ENCODE data around the gene SSNA1. TPM values are rescaled to one million over a fixed set of nuclear protein-coding genes. Genes with fewer than 3 reads are reported as not detected.

SSNA1 gene
- total RNA-seq, 1 donor from 2014 or later: 40.9 TPM

GRCh38 chr9:137166380-137167229, 21.9 kb upstream of the SSNA1 start:
- peaks cover 82% of the 10 kb centered on the region for H3K27me3 Mint-ChIP-seq (ENCODE audit: low read depth)
- no peaks in the 10 kb centered on the region for H3K36me3 Mint-ChIP-seq
- peaks cover 7% of the 10 kb centered on the region for H3K4me1 Mint-ChIP-seq
- TF ChIP-seq CTCF (IDR thresholded peaks at IDR 0.05; ENCODE audit: unreplicated experiment): no peak
- H3K27ac Mint-ChIP-seq: no peak overlapping the region
- H3K9me3 Mint-ChIP-seq: no peaks in the 10 kb centered on the region
- DNase-seq (ENCODE audit: low spot score in 2 of 2, unreplicated experiment in 2 of 2): no peak
- no peak overlapping the region for H3K4me3 Mint-ChIP-seq

GRCh38 chr9:137167277-137167746, 21.2 kb upstream of the SSNA1 start:
- no peak overlapping the region for H3K4me3 Mint-ChIP-seq

GRCh38 chr9:137167747-137168572, 20.5 kb upstream of the SSNA1 start:
- Mint-ChIP-seq H3K9me3 (no peaks in the 10 kb centered on the region), H3K27me3 (ENCODE audit: low read depth) (peaks cover 85% of the 10 kb centered on the region), H3K4me1 (peaks cover 4% of the 10 kb centered on the region), H3K4me3 (no peak overlapping the region), H3K27ac (no peak overlapping the region), H3K36me3 (no peaks in the 10 kb centered on the region)
- no peak for TF ChIP-seq CTCF (IDR thresholded peaks at IDR 0.05; ENCODE audit: unreplicated experiment)
- no peak for DNase-seq (ENCODE audit: low spot score in 2 of 2, unreplicated experiment in 2 of 2)

More at GRCh38 chr9:137167277-137167746, 21.2 kb upstream of the SSNA1 start:
- Mint-ChIP-seq H3K27me3 (ENCODE audit: low read depth) (peaks cover 84% of the 10 kb centered on the region), H3K36me3 (no peaks in the 10 kb centered on the region), H3K27ac (no peak overlapping the region), H3K4me1 (peaks cover 4% of the 10 kb centered on the region), H3K9me3 (no peaks in the 10 kb centered on the region)
- TF ChIP-seq CTCF (IDR thresholded peaks at IDR 0.05; ENCODE audit: unreplicated experiment): no peak
- DNase-seq (ENCODE audit: low spot score in 2 of 2, unreplicated experiment in 2 of 2): no peak

- H3K27me3 Mint-ChIP-seq (ENCODE audit: low read depth): peaks cover 85% of the 10 kb centered on the region
- no peaks in the 10 kb centered on the region for H3K9me3 Mint-ChIP-seq
- no peak for DNase-seq (ENCODE audit: low spot score in 2 of 2, unreplicated experiment in 2 of 2)
- peaks cover 2% of the 10 kb centered on the region for H3K4me1 Mint-ChIP-seq
- H3K4me3 Mint-ChIP-seq: no peak overlapping the region
- no peaks in the 10 kb centered on the region for H3K36me3 Mint-ChIP-seq
- TF ChIP-seq CTCF (IDR thresholded peaks at IDR 0.05; ENCODE audit: unreplicated experiment): no peak
- no peak overlapping the region for H3K27ac Mint-ChIP-seq
These were observed 19.9 kb upstream of the SSNA1 start for GRCh38 chr9:137168573-137168903.

GRCh38 chr9:137168904-137169856, 19.3 kb upstream of the SSNA1 start:
- DNase-seq (ENCODE audit: low spot score in 2 of 2, unreplicated experiment in 2 of 2): peak in 1 of 2 experiments; percentile 53
- H3K27ac Mint-ChIP-seq: no peak overlapping the region
- H3K36me3 Mint-ChIP-seq: no peaks in the 10 kb centered on the region
- peaks cover 87% of the 10 kb centered on the region for H3K27me3 Mint-ChIP-seq (ENCODE audit: low read depth)
- TF ChIP-seq CTCF (IDR thresholded peaks at IDR 0.05; ENCODE audit: unreplicated experiment): no peak
- no peaks in the 10 kb centered on the region for H3K9me3 Mint-ChIP-seq
- peak overlapping the region; percentile 57 for H3K4me3 Mint-ChIP-seq
- H3K4me1 Mint-ChIP-seq: peaks cover 1% of the 10 kb centered on the region

Data from mesothelial cell of epicardium (in vitro differentiated cells).